Breast epithelium (tissue), 3 donors: ENCODE measurements around the gene TMIE.

ENCODE experiments used
- CTCF ChIP-seq, 3 donors: fragments of 450-650 bp; IDR thresholded peaks; one replicate each; pipeline ENCODE4 v1.5.1; 2016 to 2017; ENCODE audit warnings: antibody characterized with exemption in 3 of 3, mild to moderate bottlenecking in 3 of 3, moderate library complexity in 3 of 3
- POLR2A ChIP-seq: fragments of 450-650 bp; IDR thresholded peaks from one replicate; pipeline ENCODE4 v1.6.1; 2016; ENCODE audit warnings: antibody characterized with exemption, mild to moderate bottlenecking, moderate library complexity
- POLR2AphosphoS5 ChIP-seq, 3 donors: sonication (generic); formaldehyde crosslinking; IDR thresholded peaks; one replicate each; pipeline ENCODE4 v1.6.1; 2017; ENCODE audit warnings: antibody characterized with exemption in 3 of 3

- TF ChIP-seq POLR2AphosphoS5 (IDR thresholded peaks at IDR 0.05) (no peak), CTCF (IDR thresholded peaks at IDR 0.05) (no peak), POLR2A (no peak)
Observed at GRCh38 chr3:46712191-46713049, 11.2 kb downstream of the TMIE start.
